Amniotic epithelial cell (primary cell): Measurements from ENCODE around the gene GJC2.

Experiments
- DNase-seq: peaks from one replicate; pipeline ENCODE4 v3.0.0-alpha.2; 2010; ENCODE audit warnings: low read depth

GJC2 gene

GRCh38 chr1:228114827-228115226 is 34.9 kb upstream of the GJC2 start:
- no peak for DNase-seq

- no peak for DNase-seq
Observed at GRCh38 chr1:228117335-228117734, 32.4 kb upstream of the GJC2 start.

GRCh38 chr1:228118040-228118439 is 31.7 kb upstream of the GJC2 start:
- no peak for DNase-seq

GRCh38 chr1:228120351-228120750 is 29.4 kb upstream of the GJC2 start:
- DNase-seq = no peak

GRCh38 chr1:228120857-228121489 is 28.8 kb upstream of the GJC2 start:
- no peak for DNase-seq

GRCh38 chr1:228122921-228123441 is 26.7 kb upstream of the GJC2 start:
- DNase-seq = no peak

GRCh38 chr1:228123505-228123904 is 26.2 kb upstream of the GJC2 start:
- no peak for DNase-seq

GRCh38 chr1:228125185-228125584 is 24.5 kb upstream of the GJC2 start:
- DNase-seq = no peak

GRCh38 chr1:228131766-228132165 is 18.0 kb upstream of the GJC2 start:
- DNase-seq = no peak

- no peak for DNase-seq
Observed at GRCh38 chr1:228134591-228134990, 15.1 kb upstream of the GJC2 start.

GRCh38 chr1:228136901-228137300 is 12.8 kb upstream of the GJC2 start:
- no peak for DNase-seq

- DNase-seq = no peak
Observed at GRCh38 chr1:228139406-228139930, 10.3 kb upstream of the GJC2 start.

- DNase-seq = peak; percentile 99
Observed at GRCh38 chr1:228139931-228140723, 9.6 kb upstream of the GJC2 start, which contains the start of gene GUK1. GUK1 (plus strand) TSS chr1:228140279; CDS start chr1:228140303, 24 bp downstream.

- DNase-seq = no peak
Observed at GRCh38 chr1:228140724-228141225, 9.0 kb upstream of the GJC2 start.

- peak; percentile 78 for DNase-seq
Observed at GRCh38 chr1:228141226-228142044, 8.3 kb upstream of the GJC2 start.

GRCh38 chr1:228142155-228142691 is 7.5 kb upstream of the GJC2 start:
- no peak for DNase-seq

- DNase-seq = no peak
Observed at GRCh38 chr1:228142701-228143136, 7.0 kb upstream of the GJC2 start.

- no peak for DNase-seq
Observed at GRCh38 chr1:228143480-228144192, 6.1 kb upstream of the GJC2 start.

GRCh38 chr1:228144193-228144992 is 5.3 kb upstream of the GJC2 start:
- DNase-seq = no peak

- DNase-seq = no peak
Observed at GRCh38 chr1:228144993-228145343, 4.8 kb upstream of the GJC2 start.
